ENCODE measurements around the gene BTNL9.
"Not testable (repeated sequence)": the region's sequence is repeated elsewhere in the genome, so short reads cannot be mapped to it uniquely, and the experiment has no call there.

Gene BTNL9

DNA sequence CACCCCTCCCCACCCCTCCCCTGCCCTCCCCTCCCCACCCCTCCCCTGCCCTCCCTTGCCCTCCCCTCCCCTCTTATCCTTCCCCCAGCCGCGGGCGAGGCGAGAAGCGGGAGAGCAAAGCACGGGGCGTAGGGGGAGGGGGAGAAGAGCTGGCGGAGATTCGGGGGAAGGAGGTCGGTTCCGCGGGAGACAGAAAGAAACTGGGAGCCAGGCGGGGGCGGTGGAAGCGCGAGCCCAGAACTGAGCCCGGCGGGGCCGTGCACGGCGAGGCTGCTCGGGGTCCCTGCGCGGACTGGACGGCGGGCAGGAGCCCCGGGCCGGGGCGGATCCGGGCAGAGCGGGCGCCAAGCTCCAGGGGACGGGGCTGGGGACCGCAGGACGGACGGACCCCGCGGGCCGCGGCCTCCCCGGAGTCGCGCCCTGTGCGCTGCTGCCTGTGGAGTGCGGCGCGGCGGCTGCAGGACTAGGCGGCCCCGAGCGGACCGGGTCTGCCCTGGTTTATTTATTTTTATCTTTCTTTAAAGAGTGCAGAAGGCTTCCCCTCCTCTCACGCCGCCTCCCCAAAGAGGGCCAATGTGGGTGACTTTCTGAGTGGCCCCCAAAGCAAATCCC is 61.1 kb downstream of the BTNL9 start:
- DNase-seq = not testable (repeated sequence)

DNA sequence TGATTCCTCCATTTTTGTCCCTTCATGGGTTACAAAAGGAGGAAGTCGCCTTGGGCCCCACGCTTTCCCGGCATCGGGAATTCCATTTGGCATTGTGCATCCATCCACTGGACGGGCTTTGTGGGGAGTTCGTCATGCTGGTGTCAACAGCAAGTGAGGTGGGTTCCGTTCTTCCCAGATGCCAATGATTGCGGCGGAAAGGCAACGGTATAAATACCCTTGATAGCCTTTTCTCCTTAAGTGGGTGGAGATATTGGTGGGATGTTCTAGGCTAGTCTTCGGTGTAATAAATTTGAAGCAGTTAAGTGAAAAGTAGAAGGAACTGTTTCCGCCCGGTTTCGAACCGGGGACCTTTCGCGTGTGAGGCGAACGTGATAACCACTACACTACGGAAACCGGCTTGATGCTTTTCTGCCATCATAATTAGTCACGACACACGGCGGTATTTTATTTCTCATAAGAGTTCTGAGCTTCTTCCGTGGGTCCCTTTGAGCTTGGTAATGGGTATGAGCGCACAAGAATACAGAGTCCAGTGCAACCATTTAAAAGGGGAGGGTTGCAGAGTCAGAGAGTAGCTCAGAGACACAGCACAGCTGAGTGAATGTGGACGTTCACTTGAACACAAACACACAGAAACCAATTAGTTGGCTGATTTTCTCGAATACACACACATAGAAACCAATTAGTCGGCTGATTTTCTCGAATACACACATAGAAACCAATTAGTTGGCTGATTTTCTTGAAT is 62.0 kb downstream of the BTNL9 start:
- not testable (repeated sequence) for DNase-seq

DNA sequence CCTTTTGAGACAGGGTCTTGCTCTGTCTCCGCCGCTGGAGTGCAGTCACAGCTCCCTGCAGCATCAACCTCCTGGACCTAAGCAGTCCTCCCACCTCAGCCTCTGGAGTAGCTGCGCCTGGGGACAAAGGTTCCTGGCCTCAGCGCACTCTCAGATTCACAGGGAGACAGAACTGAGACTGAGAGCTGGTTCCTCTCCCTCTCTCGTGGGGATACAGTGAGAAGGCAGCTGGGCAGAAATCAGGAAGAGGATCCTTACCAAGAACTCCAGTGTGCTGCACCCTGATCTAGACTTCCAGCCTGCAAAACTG is 64.1 kb downstream of the BTNL9 start:
- not testable (repeated sequence) for DNase-seq

DNA sequence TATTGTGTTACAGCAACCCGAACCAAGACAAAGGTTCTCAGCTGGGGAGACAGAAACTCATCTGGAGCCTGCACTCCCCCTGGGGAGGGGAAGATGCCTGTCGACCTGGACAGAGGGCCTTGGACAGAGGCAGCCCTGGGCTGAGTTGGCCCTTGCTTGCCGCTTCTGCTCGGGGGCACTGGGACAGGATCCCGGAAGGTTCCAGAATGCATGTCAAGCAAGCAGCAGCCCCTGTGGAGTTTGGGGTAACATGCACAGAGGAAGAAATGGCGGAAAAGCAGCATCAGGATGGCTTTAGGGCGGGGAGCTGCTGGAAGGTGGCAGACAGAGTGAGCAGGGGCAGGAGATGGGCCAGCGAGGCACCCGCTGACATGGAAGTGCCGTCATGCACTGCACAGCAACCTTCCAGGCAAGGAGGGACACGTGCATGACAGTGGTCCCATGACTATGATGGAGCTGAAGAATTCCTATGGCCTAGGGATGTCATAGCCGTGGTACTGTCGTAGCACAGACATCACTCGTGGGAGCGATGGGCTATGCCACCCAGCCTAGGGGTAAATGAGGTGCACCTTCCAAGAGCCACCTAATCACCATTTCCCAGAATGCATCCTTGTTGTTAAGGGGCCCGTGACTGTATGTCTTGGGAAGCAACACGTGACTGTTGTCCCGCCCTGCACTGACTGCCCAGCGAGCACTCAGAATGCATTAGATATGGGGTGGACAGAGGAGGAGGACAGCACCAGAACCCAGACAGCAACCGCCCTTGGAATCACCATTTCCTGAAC is 64.7 kb downstream of the BTNL9 start:
- not testable (repeated sequence) for DNase-seq

DNA sequence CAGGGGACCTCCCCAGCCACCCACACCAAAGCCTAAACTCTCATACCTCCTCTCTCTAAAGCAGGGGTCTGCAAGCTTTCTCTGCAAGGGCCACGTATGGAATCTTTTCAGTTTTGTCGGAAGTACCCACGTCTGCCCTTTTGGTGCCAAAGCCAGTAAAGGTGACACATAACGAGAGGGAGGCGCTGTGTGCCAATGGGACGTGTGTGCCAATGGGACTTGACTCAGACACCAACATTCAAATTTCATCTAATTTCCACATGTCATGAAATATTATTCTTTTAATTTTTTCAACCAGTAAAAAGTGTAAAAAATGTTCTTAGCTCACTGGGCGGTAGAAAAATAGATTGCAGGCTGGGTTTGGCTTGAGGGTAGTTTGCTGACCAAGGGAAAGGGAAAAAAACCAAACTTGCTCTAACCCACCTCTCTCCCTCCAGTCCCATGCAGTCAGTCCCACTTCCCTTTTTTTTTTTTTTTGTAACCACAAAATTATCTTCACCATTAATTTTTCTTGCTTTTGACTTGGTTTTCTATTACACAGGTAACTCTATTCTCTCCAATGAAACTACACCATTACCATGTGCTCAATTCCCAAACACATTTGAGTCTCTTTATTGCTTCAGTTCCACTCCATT is 65.4 kb downstream of the BTNL9 start:
- DNase-seq = no peak

DNA sequence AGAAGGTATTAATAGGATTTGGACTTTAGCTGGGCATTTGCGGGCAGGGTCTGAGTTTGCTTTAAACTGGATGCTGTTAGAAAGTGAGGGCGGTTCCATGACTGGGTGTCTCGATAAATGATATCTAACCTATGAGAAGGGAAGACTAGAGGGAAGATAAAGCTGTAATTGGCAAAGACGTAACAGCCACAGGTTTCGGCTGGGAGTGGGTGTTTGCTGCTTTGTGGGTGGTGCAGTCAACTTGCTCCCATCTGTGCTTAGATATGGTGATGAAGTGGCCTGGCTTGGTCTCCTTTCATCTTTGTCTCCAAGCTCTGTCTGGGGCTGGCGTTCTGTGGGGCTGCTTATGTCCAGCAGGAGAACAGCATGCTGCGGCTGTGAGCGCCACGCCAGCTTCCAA is 67.6 kb downstream of the BTNL9 start:
- no peak for DNase-seq

DNA sequence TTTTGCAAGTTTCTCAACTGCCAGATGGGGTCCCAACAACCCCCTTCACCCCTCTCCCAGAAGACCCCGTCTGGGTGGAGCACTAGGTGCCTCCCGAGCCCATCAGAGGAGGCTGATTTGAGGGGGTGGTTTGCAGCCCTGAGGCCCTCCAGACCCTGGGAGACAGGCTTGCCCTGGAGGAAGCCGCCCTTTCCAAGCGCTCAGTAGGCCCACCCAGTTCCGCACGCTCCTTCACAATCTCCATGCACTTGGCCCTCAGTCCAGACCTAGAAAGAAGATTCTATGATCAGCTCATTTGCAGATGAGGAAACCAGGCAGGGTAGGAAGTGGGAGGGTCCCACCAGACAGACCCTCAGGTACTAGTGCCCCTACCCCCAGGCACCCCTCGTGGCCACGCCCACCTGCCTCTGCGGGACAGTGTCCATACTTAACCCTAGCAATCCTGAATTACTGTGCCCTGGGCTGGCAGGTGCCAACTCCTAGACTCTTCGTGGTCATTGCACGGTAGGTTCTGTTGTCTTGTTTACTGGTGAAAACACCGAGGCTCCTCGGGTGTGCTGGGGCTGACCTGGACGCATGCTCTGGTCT is 68.6 kb downstream of the BTNL9 start:
- DNase-seq = no peak

DNA sequence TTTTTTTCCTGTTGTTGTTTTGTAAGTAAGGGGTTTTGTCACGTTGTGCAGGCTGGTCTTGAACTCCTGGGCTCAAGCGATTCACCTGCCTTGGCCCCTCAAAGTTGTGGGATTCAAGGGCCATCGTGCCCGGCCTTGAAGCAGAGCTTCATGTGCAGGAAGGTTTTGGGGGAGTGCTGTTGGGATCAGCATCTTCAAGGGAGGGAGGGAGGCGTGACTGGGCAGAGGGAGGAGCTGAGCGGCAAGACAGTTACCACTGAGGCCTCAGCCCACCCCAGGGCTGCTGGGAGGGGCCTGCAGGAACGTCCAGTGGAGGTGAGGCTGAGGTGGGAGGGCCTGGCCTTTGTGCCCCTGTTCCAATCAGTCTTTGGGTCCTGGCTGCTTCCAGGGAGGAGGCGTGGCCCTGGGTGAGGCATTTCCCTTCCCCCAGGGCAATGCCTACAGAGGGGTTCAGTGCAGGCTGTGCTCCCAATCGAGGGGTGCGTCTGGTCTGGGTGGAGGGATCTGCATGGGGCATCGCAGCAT is 69.5 kb downstream of the BTNL9 start:
- no peak for DNase-seq

DNA sequence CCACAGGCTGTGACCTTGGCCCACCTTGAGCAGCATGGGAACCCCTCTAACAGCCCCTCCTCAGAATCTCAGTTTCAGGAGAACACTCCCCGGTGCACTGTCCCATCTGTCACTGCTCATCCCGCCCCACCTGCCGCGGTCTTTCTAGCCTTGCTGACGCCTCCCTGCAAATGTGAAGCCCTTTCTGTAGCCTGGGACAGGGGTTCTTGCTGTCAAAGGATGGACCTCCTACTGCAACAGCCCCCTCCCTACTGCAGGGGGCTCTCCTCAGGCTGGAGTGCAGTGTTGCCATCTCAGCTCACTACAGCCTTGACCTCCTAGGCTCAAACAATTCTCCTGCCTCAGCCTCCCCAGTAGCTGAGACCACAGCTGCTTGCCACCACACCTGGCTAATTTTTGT is 70.9 kb downstream of the BTNL9 start:
- no peak for DNase-seq

All from CD4-positive, alpha-beta T cell treated with Interferon alpha-2 for 1 hour (primary cell).